Testis (tissue), 2 donors: ENCODE data around the gene EDEM2.
"Not testable (repeated sequence)": the region's sequence is repeated elsewhere in the genome, so short reads cannot be mapped to it uniquely, and the experiment has no call there.

Experiments
- CTCF ChIP-seq, 3 experiments: fragments of 450-650 bp in 2 of 3; fragments of 200-600 bp in 1 of 3; sonication (generic) in 1 of 3; IDR thresholded peaks; one replicate each; pipeline ENCODE4 v1.5.1; 2016 to 2019; ENCODE audit warnings: antibody characterized with exemption in 3 of 3, mild to moderate bottlenecking in 2 of 3, moderate library complexity in 1 of 3
- POLR2A ChIP-seq: fragments of 450-650 bp; IDR thresholded peaks from one replicate; pipeline ENCODE4 v1.6.1; 2017; ENCODE audit warnings: antibody characterized with exemption, mild to moderate bottlenecking, moderate library complexity

DNA sequence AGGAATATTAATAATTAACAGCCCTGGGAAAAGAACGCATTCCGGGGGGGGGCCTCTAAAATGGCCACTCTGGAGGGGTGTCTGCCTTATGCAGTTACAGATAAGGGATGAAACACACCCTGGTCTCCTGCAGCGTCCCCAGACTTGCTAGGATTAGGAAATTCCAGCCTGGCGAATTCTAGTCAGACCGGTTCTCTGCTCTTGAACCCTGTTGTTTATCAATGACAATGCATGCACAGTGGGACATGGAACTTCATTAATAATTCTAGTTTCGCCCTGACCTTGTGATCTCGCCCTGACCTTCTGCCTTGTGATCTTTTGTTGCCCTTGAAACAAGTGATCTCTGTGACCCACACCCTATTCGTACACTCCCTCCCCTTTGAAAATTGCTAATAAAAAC, 42.1 kb upstream of the EDEM2 start:
- not testable (repeated sequence) for TF ChIP-seq CTCF (IDR thresholded peaks at IDR 0.05); POLR2A
